ENCODE data around the gene DNAH3. TPM values are rescaled to one million over a fixed set of nuclear protein-coding genes. Genes with fewer than 3 reads are reported as not detected.

Gene DNAH3
- total RNA-seq, 1 donor from 2014 or later, result 3.1 TPM

GRCh38 chr16:20904507-20905081, 246.1 kb downstream of the DNAH3 start:
- DNase-seq (ENCODE audit: low spot score), result no peak

- DNase-seq (ENCODE audit: low spot score), result no peak
These were observed 246.6 kb downstream of the DNAH3 start for GRCh38 chr16:20903899-20904506.

- DNase-seq (ENCODE audit: low spot score), result no peak
These were observed 247.3 kb downstream of the DNAH3 start for GRCh38 chr16:20903116-20903898.

- DNase-seq (ENCODE audit: low spot score), result no peak
These were observed 248.2 kb downstream of the DNAH3 start for GRCh38 chr16:20902426-20902825.

- peak; percentile 68 for DNase-seq (ENCODE audit: low spot score)
These were observed 249.1 kb downstream of the DNAH3 start for GRCh38 chr16:20901436-20902112.

- DNase-seq (ENCODE audit: low spot score), result no peak
These were observed 249.6 kb downstream of the DNAH3 start for GRCh38 chr16:20901068-20901435.

- DNase-seq (ENCODE audit: low spot score), result peak; percentile 97
These were observed 250.2 kb downstream of the DNAH3 start, which contains the start of the genes DCUN1D3 and LYRM1 for GRCh38 chr16:20900299-20901067. DCUN1D3 (minus strand) TSS chr16:20900358; CDS start chr16:20862538, 37,820 bp downstream. LYRM1 (plus strand) TSS chr16:20900771; CDS start chr16:20915556, 14,785 bp downstream.

GRCh38 chr16:20899477-20900298, 251.0 kb downstream of the DNAH3 start:
- no peak for DNase-seq (ENCODE audit: low spot score)

GRCh38 chr16:20899071-20899470, 251.6 kb downstream of the DNAH3 start:
- no peak for DNase-seq (ENCODE audit: low spot score)

- DNase-seq (ENCODE audit: low spot score), result no peak
These were observed 252.7 kb downstream of the DNAH3 start for GRCh38 chr16:20897922-20898321.

- DNase-seq (ENCODE audit: low spot score), result no peak
These were observed 253.3 kb downstream of the DNAH3 start for GRCh38 chr16:20897253-20897897.

GRCh38 chr16:20894388-20894787, 256.3 kb downstream of the DNAH3 start:
- DNase-seq (ENCODE audit: low spot score), result no peak

- DNase-seq (ENCODE audit: low spot score), result no peak
These were observed 260.9 kb downstream of the DNAH3 start for GRCh38 chr16:20889625-20890275.

- no peak for DNase-seq (ENCODE audit: low spot score)
These were observed 263.4 kb downstream of the DNAH3 start for GRCh38 chr16:20887207-20887606.

GRCh38 chr16:20886320-20886719, 264.3 kb downstream of the DNAH3 start:
- DNase-seq (ENCODE audit: low spot score), result no peak

GRCh38 chr16:20884240-20884556, 266.4 kb downstream of the DNAH3 start:
- DNase-seq (ENCODE audit: low spot score), result no peak

GRCh38 chr16:20883554-20884239, 266.9 kb downstream of the DNAH3 start:
- DNase-seq (ENCODE audit: low spot score), result no peak
